ENCODE data around the gene DNAJB8. TPM values are rescaled to one million over a fixed set of nuclear protein-coding genes. Genes with fewer than 3 reads are reported as not detected.

The DNAJB8 gene
- total RNA-seq, 1 experiment from 2014 or later: not detected

DNA sequence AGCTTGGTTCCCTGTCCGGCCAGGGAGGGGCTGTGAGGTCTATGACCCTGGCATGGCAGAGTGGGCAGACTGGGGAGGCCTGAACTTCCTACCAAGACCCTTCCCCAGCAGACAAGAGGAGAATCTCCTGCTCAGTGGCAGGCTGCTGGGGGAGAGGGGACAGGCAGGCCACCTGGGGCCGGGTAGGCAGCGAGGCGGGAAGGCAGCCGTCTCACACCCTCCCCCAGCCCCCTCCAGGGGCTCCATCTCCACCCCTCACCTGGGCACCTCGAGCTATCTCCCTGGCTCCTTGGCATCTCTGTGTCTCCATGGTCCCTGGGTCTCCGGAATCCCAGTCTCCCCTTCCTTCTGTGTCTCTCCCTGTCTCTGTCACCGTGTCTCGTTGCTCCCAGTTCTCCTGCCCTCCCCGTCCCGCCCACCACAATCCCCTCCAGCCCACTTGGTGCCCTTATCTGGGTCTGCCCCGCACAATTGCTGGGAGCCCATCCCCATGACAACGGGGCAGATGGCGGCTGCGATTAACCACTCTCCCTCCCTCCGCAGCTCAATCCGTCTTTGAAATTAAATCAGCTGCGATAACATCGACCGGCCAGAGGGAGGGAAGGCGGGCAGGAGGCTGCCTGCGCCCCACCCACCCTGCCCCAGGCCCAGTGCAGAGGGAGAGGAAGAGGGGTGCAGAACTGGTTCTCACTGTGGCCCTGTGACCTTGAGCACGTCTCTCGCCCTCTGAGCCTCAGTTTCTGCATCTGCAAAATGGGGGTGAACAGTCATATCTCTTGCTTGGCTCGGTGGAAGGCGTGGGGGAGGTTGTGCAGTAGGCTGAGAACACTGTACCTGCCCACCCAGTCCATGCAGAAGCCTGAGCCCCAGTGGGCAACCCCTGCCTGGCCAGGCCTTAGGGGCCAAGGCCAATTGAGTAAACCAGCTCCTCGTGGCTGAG is 9.6 kb downstream of the DNAJB8 start:
- no peak overlapping the region for H3K18ac ChIP-seq (ENCODE audit: insufficient read length, low read depth, low read length)
- H3K4ac ChIP-seq (ENCODE audit: low read depth, low read length): no peak overlapping the region
- no peak overlapping the region for H3K23ac ChIP-seq (ENCODE audit: insufficient read length, low read depth, low read length)
- no peak overlapping the region for H3T11ph ChIP-seq (ENCODE audit: low read length)
- H3K9me3 ChIP-seq (ENCODE audit: control insufficient read depth, low read depth, low read length): no peaks in the 10 kb centered on the region
- peak overlapping the region; percentile 65 for H3K14ac ChIP-seq (ENCODE audit: insufficient read depth, low read length)
- WGBS (ENCODE audit: extremely low coverage, insufficient read length, low lambda C conversion rate): no CpG with 5 or more reads among the region's 27 CpGs
- H3K4me2 ChIP-seq (ENCODE audit: insufficient read depth, insufficient read length, low read length): no peak overlapping the region
- no peaks in the 10 kb centered on the region for H4K20me1 ChIP-seq (ENCODE audit: control insufficient read depth, insufficient read depth, insufficient read length)
- H3K4me3 Mint-ChIP-seq: no peak overlapping the region
- H3K79me2 ChIP-seq (ENCODE audit: insufficient read depth, low read length): no peaks in the 10 kb centered on the region
- no peak overlapping the region for H3K56ac ChIP-seq (ENCODE audit: insufficient read length, low read depth, low read length)
- H2BK5ac ChIP-seq (ENCODE audit: insufficient read length, low read length): no peak overlapping the region
- no peak overlapping the region for H3K27ac ChIP-seq (ENCODE audit: insufficient read length, low read depth, low read length)
- no peak overlapping the region for H4K8ac ChIP-seq (replicated peaks; ENCODE audit: insufficient read length, low read depth, low read length)
- H4K5ac ChIP-seq (ENCODE audit: insufficient read length, low read depth, low read length): no peak overlapping the region
- H3K27me3 Mint-ChIP-seq (ENCODE audit: low read depth): peaks cover 70% of the 10 kb centered on the region
- no peak overlapping the region for H2BK12ac ChIP-seq (ENCODE audit: insufficient read length, low read depth, low read length)
- no peaks in the 10 kb centered on the region for H3K36me3 Mint-ChIP-seq (ENCODE audit: insufficient read depth in 1 of 3, low read depth in 3 of 3)
- no peak overlapping the region for H2BK20ac ChIP-seq (ENCODE audit: low read depth, low read length, poor library complexity, severe bottlenecking)
- peaks cover 0 to 2% of the 10 kb centered on the region in 2 experiments; a peak in 2 of 5 replicates for H3K9me3 Mint-ChIP-seq
- H3K4me1 Mint-ChIP-seq: peaks cover 0 to 6% of the 10 kb centered on the region in 2 experiments; a peak in 1 of 4 replicates
- no peak for TF ChIP-seq CTCF (conservative IDR thresholded peaks at IDR 0.05)
- H2BK15ac ChIP-seq (ENCODE audit: low read depth, low read length): no peak overlapping the region
- no peaks in the 10 kb centered on the region for H3K4me1 ChIP-seq (ENCODE audit: insufficient read depth, low read length)
- H3K79me1 ChIP-seq (ENCODE audit: insufficient read depth, low read depth, low read length, poor library complexity, severe bottlenecking): no peaks in the 10 kb centered on the region
- no peaks in the 10 kb centered on the region for H3K27me3 ChIP-seq (ENCODE audit: insufficient read depth, low read length)
- H2BK120ac ChIP-seq (ENCODE audit: low read depth, low read length, poor library complexity, severe bottlenecking): no peak overlapping the region
- no peak overlapping the region for H3K27ac Mint-ChIP-seq
- no peaks in the 10 kb centered on the region for H3K23me2 ChIP-seq (ENCODE audit: insufficient read length, low read depth, low read length, poor library complexity, severe bottlenecking)
- H2AK5ac ChIP-seq (ENCODE audit: insufficient read length, low read length): no peak overlapping the region
- H2AFZ ChIP-seq (ENCODE audit: low read length): no peak overlapping the region
- no peak overlapping the region for H4K91ac ChIP-seq (ENCODE audit: insufficient read length, low read depth, low read length)
- H3K9ac ChIP-seq (ENCODE audit: extremely low read depth, insufficient read length, low read length): no peak overlapping the region
- DNase-seq: no peak

All from H9 (cell line).